ENCODE measurements around the gene SLC22A3. TPM values are rescaled to one million over a fixed set of nuclear protein-coding genes. Genes with fewer than 3 reads are reported as not detected.

SLC22A3 gene
- polyA plus RNA-seq, 1 of the 3 experiments (the other 2 are of a cell fraction), result not detected

DNA sequence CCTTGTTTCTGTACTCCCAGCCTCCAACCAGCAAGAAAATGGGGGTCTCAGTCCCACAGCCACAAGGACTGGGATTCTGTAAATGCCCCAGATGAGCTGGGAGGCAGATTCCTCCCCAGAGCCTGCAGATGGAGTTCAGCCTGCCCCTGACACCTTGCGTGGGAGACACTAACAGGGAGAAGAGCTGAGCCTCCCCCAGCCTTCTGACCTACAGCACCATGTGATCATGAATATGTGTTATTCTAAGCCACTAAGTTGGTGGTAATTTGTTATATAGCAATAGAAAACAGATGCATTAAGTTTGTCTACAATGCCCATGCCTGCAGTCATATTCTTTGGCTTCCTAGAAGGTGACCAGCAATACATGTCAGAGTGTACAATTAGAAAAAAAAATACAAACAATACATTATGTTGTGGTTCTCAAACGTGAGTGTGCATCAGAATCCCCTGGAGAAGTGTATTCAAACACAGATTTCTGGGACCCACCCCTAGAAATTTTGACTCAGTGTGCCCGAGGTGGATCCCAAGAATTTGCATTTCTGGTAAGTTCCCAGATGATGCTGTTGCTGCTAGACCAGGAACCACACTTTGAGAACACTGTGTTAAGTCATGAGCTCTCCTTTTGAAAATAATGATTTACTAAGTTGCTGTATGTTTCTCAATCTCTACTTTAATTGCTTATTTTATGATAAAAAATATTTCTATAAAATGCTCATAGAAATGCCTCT, 39.9 kb downstream of the SLC22A3 start:
- Histone ChIP-seq H3K79me2 (ENCODE audit: insufficient read depth) (no peaks in the 10 kb centered on the region), H3K4me3 (ENCODE audit: low read depth in 2 of 2, low read length in 1 of 2) (no peak overlapping the region), H3K4me1 (ENCODE audit: control insufficient read depth in 1 of 2, insufficient read depth in 2 of 2, low read depth in 1 of 2, low read length in 1 of 2) (no peaks in the 10 kb centered on the region), H3K36me3 (replicated peaks in 1 of 2; ENCODE audit: control insufficient read depth in 1 of 2, insufficient read depth in 2 of 2, low read length in 1 of 2) (no peaks in the 10 kb centered on the region), H3K9ac (no peak overlapping the region), H4K20me1 (ENCODE audit: insufficient read depth) (no peaks in the 10 kb centered on the region), H3K27me3 (ENCODE audit: insufficient read depth) (0 out of 2 replicates have a peak, but pooled peaks cover 8% of the 10 kb centered on the region), H3K9me3 (no peaks in the 10 kb centered on the region), H3K9me2 (no peaks in the 10 kb centered on the region), H3K27ac (ENCODE audit: low read depth in 2 of 2, low read length in 1 of 2) (no peak overlapping the region), H3K4me2 (no peak overlapping the region), H3F3A (replicated peaks; ENCODE audit: insufficient read depth) (no peaks in the 10 kb centered on the region), H2AFZ (ENCODE audit: low read depth) (no peak overlapping the region)
- ChIA-PET POLR2A (no interaction called here), CTCF (no interaction called here)
- 3% methylated on average over 3 of the region's 3 CpGs for WGBS (ENCODE audit: low lambda C conversion rate)
- no peak for DNase-seq
- TF ChIP-seq RAD21 (IDR thresholded peaks at IDR 0.05; ENCODE audit: low read length), result no peak
- TF ChIP-seq NRF1 (IDR thresholded peaks at IDR 0.05; ENCODE audit: low read depth, low read length), result no peak
- no peak for TF ChIP-seq SMC3 (IDR thresholded peaks at IDR 0.05; ENCODE audit: low read depth, low read length)
- no peak for TF ChIP-seq YY1 (IDR thresholded peaks at IDR 0.05; ENCODE audit: low read depth)
- TF ChIP-seq FOSL2 (IDR thresholded peaks at IDR 0.05; ENCODE audit: borderline replicate concordance, low read depth), result no peak
- no peak for TF ChIP-seq PBX3 (IDR thresholded peaks at IDR 0.05)
- no peak for TF ChIP-seq USF1 (IDR thresholded peaks at IDR 0.05; ENCODE audit: borderline replicate concordance, low read depth)
- TF ChIP-seq, protein P1, sequence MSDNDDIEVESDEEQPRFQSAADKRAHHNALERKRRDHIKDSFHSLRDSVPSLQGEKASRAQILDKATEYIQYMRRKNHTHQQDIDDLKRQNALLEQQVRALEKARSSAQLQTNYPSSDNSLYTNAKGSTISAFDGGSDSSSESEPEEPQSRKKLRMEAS (IDR thresholded peaks at IDR 0.05; ENCODE audit: low read depth), result no peak
- no peak for TF ChIP-seq EZH2phosphoT487 (IDR thresholded peaks at IDR 0.05; ENCODE audit: borderline replicate concordance, low read depth)
- no peak for TF ChIP-seq TAF1 (IDR thresholded peaks at IDR 0.05; ENCODE audit: borderline replicate concordance, low read depth, low read length)
- no peak for TF ChIP-seq MEF2A (IDR thresholded peaks at IDR 0.05; ENCODE audit: borderline replicate concordance, low read depth)
- TF ChIP-seq GABPA (IDR thresholded peaks at IDR 0.05; ENCODE audit: low read depth), result no peak
- TF ChIP-seq CTCF (IDR thresholded peaks at IDR 0.05), result no peak
- no peak for TF ChIP-seq POLR2AphosphoS5 (IDR thresholded peaks at IDR 0.05; ENCODE audit: low read depth, low read length)
- no peak for TF ChIP-seq FOXM1 (IDR thresholded peaks at IDR 0.05; ENCODE audit: low read depth)
- no peak for TF ChIP-seq CHD2 (IDR thresholded peaks at IDR 0.05; ENCODE audit: low read length, partially characterized antibody)
- TF ChIP-seq, protein P2, sequence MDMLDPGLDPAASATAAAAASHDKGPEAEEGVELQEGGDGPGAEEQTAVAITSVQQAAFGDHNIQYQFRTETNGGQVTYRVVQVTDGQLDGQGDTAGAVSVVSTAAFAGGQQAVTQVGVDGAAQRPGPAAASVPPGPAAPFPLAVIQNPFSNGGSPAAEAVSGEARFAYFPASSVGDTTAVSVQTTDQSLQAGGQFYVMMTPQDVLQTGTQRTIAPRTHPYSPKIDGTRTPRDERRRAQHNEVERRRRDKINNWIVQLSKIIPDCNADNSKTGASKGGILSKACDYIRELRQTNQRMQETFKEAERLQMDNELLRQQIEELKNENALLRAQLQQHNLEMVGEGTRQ (IDR thresholded peaks at IDR 0.05; ENCODE audit: borderline replicate concordance, low read depth, low read length), result no peak
- TF ChIP-seq GATA2 (CRISPR knock-in tag; IDR thresholded peaks at IDR 0.05), result no peak
- no peak for TF ChIP-seq MXI1 (IDR thresholded peaks at IDR 0.05; ENCODE audit: low read depth, low read length)
- TF ChIP-seq RCOR1 (IDR thresholded peaks at IDR 0.05; ENCODE audit: low read length), result no peak
